Stimulated activated CD4-positive, alpha-beta T cell treated with anti-CD3 and anti-CD28 coated beads, Interleukin-1b, Interleukin-23, amount 100 ng/mL, for 24 hours (primary cell): Measurements from ENCODE around the gene CACHD1.
"Not testable (repeated sequence)": the region's sequence is repeated elsewhere in the genome, so short reads cannot be mapped to it uniquely, and the experiment has no call there.

ENCODE experiments used
- DNase-seq, 4 experiments: peaks; one replicate each; pipeline ENCODE4 v3.0.0-alpha.2; 2020; ENCODE audit warnings: low read depth in 4 of 4, low spot score in 1 of 4

The CACHD1 gene

GRCh38 chr1:64495878-64496277, 25.9 kb downstream of the CACHD1 start:
- DNase-seq, result no peak

GRCh38 chr1:64496606-64497005, 26.7 kb downstream of the CACHD1 start:
- DNase-seq, result no peak

DNA sequence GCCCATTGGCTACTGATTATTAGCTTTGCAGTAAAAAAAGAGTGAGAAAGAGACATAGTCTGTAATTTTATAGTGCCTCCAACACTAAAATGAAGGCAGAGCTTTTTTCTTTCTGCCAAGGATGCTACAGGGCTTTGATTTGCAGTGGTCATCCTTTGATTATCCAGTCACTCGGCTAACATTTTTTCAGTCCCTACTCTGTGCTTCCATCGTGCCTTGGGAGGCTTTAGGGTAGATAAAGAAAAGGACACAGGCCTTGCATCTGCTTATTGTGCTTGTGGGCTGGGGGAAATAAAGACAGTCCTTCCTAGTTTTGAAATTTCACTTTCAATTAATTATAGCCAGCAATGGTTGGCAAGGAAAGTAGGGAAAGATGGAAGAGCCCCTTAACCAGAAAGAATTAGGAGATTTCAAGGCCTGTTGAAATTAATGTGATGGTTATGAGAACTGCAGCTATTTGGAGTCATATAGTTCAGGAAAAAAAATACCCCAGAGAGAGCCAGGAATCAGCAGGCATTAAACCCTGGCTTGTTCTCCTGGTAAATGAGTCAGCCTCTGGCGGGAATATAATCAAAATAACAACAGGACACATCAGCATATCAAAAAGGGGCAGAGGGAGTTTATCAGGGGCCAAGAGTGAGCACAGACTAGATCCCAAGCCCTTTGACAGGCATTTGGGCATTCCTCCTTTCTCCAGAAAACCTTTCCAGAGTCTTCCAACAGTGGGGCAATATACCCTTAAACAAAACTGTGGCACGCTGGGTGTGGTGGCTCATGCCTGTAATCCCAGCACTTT, 27.4 kb downstream of the CACHD1 start:
- DNase-seq, result no peak

GRCh38 chr1:64498325-64498724, 28.4 kb downstream of the CACHD1 start:
- DNase-seq, result no peak

- DNase-seq, result no peak
Observed at GRCh38 chr1:64499011-64499410, 29.1 kb downstream of the CACHD1 start.

DNA sequence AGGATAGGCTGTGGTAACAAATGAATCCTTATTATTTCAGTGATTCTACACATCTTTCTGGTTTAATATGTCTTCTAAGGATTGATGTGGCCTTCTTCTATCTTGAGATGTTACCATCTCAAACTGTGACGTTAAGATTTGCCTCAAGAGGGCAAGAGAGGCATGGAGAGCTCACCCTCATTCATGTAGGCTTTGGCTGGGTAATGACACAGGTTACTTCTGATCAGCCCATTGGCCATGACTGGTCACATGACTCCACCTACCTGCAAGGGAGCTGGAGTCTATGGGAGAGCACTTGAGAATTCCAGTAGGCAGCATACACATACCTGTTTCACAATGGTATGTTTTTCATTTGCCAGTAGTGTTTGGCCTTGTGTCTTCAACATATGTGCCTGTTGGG, 30.0 kb downstream of the CACHD1 start:
- no peak for DNase-seq

DNA sequence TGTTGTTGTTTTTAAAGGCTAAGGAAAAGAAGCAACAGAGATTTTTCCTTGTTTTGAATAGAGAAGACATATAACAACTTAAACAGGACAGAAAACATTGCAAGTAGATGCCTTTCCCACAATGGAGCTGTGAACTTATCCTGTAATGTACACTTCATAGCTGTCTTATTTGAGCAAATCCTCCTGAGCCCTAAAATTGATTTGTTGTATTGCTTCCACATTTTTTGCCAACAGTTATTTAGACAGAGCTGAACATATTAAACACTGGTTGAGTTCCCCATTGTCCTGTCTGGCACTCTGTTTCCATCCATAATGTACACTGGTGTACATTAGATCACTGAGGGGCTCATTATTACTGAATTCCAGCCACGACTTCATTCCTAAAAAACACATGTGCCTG, 32.2 kb downstream of the CACHD1 start:
- no peak for DNase-seq

DNA sequence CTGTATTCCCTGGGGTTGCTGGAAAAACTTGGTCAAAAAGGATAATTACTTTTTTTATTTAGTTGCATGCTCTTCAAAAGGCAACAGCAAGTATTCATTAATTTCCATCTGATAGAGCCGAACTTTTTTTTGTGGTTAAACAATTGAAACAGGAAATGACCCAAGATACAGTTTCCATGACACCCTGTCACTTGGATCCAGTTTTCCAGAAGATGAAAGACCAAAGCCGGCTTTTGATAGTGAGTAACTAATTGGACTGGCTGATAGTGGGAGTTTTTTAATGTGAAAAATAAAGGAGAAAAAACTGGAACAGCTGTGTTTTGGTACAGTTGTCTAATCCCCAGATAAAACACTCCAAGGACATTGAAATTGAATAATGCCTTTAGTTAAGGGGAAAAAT, 33.0 kb downstream of the CACHD1 start:
- DNase-seq, result no peak

DNA sequence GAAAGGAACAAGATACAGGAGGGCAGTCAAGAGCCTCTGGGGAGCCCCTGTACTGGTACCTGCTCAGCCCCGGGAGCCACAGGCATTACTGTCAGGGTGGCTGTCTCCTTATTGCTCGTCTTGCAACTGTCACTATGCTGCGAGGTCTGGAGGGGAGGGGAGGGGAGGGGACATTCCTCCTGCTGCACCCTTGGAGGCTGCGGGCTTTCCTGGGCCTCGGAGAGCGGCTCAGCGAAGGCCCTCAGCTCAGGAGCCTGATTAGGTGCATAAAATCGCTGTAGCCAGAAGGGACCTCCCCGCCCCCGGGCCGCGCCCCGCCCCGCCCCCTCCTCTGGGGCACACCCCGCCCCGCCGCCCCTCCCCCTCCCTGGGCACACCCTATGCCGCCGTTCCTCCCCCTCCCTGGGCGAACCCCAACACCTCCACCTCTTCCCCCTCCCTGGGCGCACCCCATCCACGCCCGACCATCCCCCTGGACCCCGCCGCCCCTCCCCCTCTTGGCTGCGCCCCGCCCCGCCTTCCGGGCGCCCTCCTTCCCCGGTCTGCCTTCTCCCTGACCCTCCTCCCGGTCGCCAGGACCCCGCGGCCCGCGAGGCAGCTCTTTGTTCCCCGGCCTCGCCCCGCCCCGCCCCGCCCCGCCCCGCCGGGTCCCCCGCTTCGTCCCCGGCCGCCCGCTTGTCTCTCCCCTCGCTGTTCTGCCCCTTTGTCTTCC, 35.5 kb downstream of the CACHD1 start:
- peak in 2 of 4 experiments; percentile 10 to 46 for DNase-seq

DNA sequence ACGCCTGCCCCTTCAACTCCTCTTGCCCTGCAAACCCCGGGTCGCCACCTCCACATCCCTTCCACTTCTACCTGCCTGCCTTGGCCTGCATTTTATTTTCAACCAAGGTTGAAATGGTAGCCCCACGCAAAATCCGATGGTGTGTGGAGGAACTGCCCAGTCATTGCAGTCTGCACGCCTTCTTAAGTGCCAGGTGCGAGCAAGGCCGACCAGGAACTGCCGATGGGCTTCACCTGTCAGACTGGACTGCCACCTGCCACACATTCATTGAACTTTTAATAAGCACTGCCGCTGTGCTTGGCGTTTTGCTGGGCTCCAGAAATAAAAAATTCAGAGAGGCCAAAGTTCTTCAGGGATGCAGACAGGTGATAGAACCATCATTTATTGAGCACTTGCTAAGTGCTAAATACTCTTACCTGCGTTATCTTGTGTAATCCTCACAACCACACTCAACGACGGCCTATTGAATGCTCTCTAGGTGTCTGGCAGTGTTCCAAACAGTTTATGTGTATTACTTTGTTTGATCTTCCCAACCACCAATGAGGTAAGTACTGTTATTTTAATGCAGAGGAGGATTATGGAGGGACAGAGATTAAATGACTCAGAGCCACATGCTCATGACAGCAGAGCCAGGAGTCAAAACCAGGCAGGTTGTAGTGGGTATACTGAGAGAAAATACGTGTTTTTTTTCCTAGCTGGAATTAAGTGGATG, 36.2 kb downstream of the CACHD1 start:
- DNase-seq, result no peak

DNA sequence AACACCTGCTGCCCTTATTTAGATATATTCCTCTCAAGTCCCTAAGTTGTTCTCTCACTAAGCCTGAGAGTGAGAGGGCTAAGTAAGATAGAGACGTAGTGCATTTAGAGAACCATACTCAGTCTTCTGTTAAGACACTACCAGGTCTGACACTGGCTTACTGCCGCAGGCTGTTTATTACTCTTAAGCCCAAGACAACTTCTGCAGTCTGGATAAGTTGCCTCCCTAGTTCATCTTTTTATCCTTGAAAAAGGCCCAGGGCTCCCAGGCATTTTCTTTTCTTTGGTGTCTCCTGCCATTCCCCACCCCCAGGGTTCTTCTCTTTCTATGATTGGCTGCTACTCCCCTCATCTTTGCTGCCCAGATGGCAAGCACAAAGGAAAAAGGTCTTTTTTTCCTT, 38.7 kb downstream of the CACHD1 start:
- DNase-seq, result no peak

DNA sequence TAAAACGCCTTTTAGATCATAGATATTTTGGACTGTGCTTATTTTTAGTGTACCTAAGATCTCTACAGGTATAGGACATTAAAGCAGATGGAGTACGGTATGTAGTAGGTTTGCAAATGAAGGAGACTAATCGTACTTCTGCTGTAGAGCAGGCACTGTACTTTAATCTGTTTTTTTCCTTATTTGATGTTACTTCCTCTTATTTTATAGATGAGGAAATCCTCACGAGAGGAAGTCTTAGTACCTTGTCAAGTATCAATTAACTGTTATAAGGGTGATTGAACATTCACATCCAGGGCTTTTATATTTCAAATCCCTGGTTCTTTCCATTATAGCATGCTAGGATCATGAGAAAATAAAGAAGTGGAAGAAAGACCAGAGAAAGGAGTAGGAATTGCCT, 41.1 kb downstream of the CACHD1 start:
- no peak for DNase-seq

DNA sequence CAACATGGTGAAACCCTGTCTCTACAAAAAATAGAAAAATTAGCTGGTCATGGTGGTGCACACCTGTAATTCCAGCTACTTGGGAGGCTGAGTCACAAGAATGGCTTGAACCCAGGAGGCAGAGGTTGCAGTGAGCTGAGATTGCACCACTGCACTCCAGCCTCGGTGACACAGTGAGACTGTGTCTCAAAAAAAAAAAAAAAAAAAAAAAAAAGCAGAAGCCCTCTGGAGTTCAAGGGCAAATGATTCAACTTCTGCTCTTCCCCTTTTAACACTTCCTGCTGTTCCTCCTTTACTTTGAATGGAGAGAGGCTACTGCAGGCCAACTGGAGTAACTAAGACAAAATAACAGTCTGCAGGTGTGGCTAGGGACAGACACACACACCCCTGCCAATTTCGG, 42.3 kb downstream of the CACHD1 start:
- not testable (repeated sequence) for DNase-seq

DNA sequence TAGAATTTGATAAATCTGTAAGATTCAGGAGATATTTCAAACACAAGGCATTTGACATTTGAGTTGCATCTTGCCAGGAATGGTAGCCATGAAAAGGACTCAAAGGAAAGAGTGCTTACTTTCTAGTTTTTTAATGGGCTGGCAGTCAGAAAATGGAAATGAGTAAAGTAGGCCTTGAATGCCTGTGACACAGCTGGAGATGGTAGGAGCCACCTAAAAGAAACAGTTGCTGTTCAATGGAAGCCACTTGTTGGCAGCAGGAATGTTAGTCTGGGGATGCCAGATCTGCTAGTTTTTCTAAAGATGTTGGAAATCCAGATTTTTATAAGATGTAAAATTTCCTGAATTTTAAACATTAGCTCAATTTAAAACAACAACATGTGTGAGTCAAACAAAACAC, 43.6 kb downstream of the CACHD1 start:
- no peak for DNase-seq

DNA sequence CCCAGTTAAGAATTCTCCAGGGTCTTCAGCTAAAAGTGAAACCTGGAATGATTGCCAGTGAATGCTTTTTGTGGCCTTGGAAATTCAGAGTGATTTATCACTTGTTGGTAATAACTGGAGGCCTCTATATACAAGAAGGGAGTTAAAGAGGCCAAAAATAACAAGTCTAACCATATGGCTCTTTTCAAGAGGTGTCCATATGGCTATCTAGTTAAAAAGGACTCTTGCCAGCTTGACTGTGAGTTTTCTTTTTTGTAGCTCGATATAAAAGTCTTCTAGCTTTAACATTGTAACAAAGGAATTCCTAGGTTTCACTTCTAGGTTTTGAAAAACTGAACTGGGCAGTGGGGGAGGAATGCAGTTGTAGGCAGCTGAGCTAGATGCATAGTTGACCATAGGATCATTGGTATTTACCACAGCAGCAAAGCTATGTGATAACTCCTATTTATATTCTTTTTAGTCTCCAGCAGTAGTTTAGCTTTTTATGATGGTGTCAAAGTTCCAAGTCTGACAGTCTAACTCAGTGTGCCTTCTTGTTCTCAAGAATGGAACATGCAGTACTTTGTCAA, 44.4 kb downstream of the CACHD1 start:
- DNase-seq, result no peak

DNA sequence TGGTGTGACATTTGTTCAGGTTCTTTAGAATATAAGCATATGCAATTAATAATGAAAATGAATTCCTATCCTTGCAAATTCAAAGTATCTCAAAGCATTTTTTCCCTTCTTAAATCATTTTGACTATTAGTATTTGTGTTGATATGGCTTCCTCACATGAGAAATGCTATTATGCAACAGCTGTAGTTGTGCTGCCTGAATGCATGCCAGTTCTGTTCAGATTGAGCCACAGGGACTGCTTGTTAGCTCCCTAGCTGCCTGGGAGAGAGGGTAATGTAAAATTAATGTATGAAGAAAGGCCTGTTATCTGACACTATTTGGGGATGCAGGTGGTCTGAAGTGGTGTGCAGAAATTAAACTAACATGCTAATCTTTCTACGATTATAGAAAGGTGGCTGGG, 45.5 kb downstream of the CACHD1 start:
- DNase-seq, result no peak

DNA sequence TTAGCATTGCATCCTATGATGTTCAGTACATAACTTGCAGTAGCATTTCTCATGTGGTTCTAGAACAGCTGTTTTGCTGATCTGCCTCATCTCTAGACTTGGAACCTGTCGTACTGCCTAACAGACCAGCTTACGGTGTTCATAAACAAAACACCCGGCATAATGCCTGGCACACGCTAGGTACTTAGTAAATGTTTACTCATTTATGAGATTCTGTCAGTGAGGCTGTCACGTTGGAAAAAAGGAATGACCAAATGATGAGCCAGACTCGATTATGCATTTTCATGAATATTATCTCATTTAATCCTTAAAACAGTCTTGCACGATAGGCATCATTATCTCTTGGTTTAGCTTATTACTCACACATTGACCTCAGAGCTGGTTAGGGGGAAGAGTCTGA, 46.4 kb downstream of the CACHD1 start:
- DNase-seq, result no peak

DNA sequence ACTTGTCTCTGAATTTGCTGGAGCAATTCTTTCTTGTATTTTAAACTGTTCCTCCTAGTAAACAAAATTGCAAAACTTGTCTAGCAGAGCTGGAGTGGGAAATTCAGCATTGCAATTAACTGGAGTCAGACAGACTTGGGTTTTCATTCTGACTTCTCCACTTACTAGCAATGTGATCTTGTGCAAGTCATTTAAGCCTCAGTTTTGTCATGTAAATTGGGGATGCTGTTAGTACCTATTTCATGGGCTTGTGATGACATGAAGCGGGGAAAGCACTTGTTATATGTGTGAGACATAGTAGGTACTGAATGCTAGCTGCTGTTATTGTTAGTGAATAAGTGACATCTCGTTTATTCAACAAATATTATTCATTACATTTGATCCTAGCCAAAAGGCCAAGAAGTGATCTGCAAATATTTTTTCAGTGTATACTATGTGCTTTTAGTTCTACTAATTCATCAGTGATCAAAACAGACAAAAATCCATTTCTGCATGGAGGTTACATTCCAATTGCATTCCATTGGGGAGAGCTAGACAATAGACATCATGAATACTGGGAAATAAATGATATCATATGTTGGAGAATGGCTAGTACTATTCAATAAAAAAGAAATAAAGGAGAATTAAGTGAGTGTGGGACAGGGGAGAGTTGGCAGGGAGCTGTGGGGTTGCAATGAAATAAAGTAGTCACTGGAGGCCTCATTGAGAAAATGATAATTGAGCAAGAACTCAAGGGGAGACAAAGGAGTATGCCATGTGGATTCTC, 47.1 kb downstream of the CACHD1 start:
- DNase-seq, result no peak

DNA sequence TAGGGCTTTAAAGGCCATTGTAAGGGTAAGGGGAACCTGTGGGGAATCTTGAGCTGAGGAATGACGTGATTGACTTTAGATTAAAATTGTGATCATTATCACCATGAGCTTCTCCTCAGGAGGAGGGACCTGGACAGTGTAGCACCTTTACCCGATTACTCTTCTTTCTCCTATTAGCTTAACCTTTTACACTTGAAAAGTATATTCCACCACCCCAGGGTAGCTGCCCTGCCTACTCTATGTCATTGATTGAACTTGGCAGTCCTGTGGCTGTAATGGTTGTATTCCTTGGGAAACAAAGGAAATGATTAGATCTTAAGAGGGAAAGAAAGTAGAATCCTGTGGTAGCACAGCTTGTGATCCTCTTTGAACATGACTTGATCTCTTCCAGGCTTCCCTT, 47.7 kb downstream of the CACHD1 start:
- no peak for DNase-seq

DNA sequence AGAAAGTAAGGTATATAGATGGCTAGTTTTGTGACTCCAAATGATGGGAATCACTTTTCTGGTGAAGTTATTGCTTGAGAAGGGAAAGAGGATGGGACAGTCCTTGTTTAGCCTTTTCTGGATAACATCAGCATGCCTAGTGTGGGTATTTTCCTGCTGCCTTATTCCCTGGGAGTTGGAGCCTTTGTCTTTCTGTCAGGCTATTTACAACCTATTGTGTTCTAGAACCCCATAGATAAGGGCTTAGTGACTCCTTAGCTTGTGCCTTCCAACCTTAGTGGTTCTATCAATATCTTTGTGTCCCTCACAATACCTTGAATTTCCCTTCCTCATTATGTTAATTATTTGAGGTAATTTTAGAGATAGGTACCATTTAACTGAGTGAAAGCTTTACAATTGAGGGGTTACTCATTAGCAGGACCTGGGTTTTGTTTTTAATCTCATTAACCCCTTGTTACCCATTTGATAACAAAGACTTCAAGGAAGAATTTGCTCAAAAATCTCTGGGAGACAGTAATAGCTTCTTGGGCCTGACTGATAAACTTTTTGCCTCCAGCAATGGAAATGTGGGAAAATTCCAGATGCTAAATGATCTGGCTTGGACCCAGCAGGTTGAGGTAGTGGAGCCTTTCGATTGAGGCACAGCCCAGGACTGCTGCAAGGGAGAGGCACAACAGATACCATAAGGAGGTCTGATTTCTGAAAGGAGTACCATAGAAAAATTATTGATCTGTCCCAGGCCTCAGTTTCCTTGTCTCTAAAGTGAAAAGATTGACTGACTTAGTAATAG, 49.0 kb downstream of the CACHD1 start:
- no peak for DNase-seq
